ENCODE data around the gene DOCK1.

DNA sequence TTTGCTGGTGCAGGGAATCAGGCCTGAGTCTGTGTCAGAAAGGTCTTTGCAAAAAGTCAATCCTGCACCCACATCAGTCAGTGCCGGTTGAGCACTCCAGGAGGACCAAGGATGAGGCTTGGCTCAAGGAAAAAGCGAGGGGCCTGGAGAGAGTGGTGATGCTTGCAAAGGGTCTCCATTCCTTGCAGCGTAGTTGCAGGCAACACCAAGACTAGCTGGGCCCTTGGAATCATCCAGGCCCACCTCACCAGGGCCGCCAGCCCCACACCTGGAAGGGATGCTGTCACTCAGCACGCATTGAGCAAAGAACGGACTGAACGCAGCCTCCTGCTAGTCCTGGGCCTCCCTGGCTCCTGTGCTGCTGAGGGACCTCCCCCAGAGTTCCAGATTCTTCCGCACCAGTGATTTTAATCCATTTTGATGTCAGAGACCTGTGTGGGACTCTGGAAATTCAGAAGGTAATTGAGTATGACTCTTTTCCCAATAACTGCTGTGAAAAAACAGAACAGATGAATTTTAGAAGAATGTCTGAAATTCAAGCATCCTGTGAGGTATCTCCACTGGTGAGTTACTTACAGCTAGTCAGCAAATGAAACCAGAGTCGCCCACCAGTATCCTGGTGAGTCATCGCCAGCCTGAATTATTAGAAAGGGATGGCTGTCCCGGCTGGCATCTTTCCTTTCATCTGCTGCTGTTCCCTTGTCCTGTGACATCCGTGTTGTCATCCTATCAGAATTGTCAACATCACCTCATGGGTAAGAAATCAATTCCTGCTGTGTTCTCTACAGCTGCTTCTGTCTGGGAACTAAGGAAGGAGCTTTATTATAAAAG lies 493.1 kb downstream of the DOCK1 start:
- no peak for TF ChIP-seq GATA2 (IDR thresholded peaks at IDR 0.05; ENCODE audit: low read depth, low read length)
- TF ChIP-seq GATA3 (IDR thresholded peaks at IDR 0.05; ENCODE audit: low read depth, low read length): no peak
